ENCODE results near the gene CENPP.
"Not testable (repeated sequence)": the region's sequence is repeated elsewhere in the genome, so short reads cannot be mapped to it uniquely, and the experiment has no call there.

CENPP gene

DNA sequence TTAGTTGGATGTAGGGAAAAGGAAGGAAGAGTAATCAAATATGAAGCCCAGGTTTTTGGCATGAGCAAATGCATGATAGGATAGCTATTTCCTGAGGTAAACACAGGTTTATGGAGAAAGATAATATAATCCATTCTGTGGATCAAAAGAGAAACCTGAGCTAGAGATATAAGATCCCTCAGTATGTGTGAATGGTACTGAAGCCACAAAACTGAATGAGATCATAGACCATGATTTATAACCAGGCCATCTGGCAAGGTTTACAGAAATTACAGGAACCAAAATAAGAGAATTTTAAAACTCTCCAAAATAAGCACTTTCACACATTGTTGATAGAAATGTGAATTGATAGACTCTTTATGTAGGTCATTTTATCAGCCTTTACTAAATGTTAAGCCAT is 238.8 kb downstream of the CENPP start:
- no peaks in the 10 kb centered on the region for H3K36me3 ChIP-seq (ENCODE audit: control insufficient read depth, insufficient read depth, low read length)
- H3K4me3 ChIP-seq (replicated peaks; ENCODE audit: low read depth, low read length), result no peak overlapping the region
- H3K27me3 ChIP-seq (replicated peaks; ENCODE audit: control insufficient read depth, insufficient read depth, low read length), result no peaks in the 10 kb centered on the region
- DNase-seq (ENCODE audit: extremely low read depth, insufficient read length), result no peak
- TF ChIP-seq, protein P1, sequence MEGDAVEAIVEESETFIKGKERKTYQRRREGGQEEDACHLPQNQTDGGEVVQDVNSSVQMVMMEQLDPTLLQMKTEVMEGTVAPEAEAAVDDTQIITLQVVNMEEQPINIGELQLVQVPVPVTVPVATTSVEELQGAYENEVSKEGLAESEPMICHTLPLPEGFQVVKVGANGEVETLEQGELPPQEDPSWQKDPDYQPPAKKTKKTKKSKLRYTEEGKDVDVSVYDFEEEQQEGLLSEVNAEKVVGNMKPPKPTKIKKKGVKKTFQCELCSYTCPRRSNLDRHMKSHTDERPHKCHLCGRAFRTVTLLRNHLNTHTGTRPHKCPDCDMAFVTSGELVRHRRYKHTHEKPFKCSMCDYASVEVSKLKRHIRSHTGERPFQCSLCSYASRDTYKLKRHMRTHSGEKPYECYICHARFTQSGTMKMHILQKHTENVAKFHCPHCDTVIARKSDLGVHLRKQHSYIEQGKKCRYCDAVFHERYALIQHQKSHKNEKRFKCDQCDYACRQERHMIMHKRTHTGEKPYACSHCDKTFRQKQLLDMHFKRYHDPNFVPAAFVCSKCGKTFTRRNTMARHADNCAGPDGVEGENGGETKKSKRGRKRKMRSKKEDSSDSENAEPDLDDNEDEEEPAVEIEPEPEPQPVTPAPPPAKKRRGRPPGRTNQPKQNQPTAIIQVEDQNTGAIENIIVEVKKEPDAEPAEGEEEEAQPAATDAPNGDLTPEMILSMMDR (IDR thresholded peaks at IDR 0.05; ENCODE audit: insufficient read depth, low read length, poor library complexity, severe bottlenecking), result no peak

DNA sequence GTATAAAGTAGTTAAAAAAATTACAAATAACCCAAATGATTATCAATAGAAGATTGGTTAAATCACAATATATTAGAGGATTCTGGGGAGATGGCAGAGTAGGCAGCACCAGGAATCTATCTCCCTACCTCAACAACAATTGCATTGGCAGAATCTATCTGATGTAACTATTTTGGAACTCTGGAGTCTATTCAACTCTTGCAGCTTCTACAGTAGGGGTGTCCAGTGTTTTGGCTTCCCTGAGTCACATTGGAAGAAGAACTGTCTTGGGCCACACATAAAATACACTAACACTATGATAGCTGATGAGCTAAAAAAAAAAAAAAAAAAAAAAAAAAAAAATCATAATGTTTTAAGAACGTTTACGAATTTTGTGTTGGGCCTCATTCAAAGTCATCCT is 239.2 kb downstream of the CENPP start:
- Histone ChIP-seq H3K36me3 (ENCODE audit: control insufficient read depth, insufficient read depth, low read length) (no peaks in the 10 kb centered on the region), H3K4me3 (replicated peaks; ENCODE audit: low read depth, low read length) (no peak overlapping the region), H3K27me3 (replicated peaks; ENCODE audit: control insufficient read depth, insufficient read depth, low read length) (no peaks in the 10 kb centered on the region)
- TF ChIP-seq, protein P1 (IDR thresholded peaks at IDR 0.05; ENCODE audit: insufficient read depth, low read length, poor library complexity, severe bottlenecking), result no peak
- DNase-seq (ENCODE audit: extremely low read depth, insufficient read length), result no peak

DNA sequence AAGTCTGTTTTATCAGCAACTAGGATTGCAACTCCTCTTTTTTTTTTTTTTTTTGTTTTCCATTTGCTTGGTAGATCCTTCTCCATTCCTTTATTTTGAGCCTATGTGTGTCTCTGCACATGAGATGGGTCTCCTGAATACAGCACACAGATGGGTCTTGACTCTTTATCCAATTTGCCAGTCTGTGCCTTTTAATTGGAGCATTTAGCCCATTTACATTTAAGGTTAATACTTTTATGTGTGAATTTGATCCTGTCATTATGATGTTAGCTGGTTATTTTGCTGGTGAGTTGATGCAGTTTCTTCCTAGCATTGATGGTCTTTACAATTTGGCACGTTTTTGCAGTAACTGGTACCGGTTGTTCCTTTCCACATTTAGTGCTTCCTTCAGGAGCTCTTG is 246.1 kb downstream of the CENPP start:
- DNase-seq (ENCODE audit: extremely low read depth, insufficient read length); H3K36me3 ChIP-seq (ENCODE audit: control insufficient read depth, insufficient read depth, low read length); H3K27me3 ChIP-seq (replicated peaks; ENCODE audit: control insufficient read depth, insufficient read depth, low read length); H3K4me3 ChIP-seq (replicated peaks; ENCODE audit: low read depth, low read length): not testable (repeated sequence)

DNA sequence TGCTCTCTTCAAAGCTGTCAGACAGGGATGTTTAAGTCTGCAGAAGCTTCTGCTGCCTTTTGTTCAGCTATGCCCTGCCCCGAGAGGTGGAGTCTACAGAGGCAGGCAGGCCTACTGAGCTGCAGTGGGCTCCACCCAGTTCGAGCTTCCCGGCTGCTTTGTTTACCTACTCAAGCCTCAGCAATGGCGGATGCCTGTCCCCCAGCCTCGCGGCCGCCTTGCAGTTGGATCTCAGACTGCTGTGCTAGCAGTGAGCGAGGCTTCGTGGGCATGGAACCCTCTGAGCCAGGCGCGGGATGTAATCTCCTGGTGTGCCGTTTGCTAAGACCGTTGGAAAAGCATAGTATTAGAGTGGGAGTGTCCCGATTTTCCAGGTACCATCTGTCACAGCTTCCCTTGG is 247.9 kb downstream of the CENPP start:
- not testable (repeated sequence) for H3K27me3 ChIP-seq (replicated peaks; ENCODE audit: control insufficient read depth, insufficient read depth, low read length); H3K4me3 ChIP-seq (replicated peaks; ENCODE audit: low read depth, low read length); DNase-seq (ENCODE audit: extremely low read depth, insufficient read length); H3K36me3 ChIP-seq (ENCODE audit: control insufficient read depth, insufficient read depth, low read length)

DNA sequence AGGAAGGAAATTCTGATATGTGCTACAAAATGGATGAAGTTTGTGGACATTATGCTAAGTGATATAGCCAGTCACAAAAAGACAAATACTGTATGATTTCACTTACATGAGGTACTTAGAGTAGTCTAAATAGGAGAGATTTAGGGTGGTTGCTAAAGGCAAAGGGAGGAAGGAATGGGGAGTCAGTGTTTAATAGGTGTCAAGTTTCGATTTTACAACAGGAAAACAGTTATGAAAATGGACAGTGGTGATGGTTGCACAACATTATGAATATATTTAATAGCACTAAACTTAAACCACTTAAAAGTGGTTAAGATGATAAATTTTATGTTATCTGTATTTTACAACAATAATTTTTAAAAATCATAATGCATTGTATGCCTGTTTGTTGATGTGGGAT is 250.4 kb downstream of the CENPP start:
- DNase-seq (ENCODE audit: extremely low read depth, insufficient read length), result no peak
- Histone ChIP-seq H3K36me3 (ENCODE audit: control insufficient read depth, insufficient read depth, low read length) (no peaks in the 10 kb centered on the region), H3K27me3 (replicated peaks; ENCODE audit: control insufficient read depth, insufficient read depth, low read length) (no peaks in the 10 kb centered on the region), H3K4me3 (replicated peaks; ENCODE audit: low read depth, low read length) (no peak overlapping the region)
- TF ChIP-seq, protein P1 (IDR thresholded peaks at IDR 0.05; ENCODE audit: insufficient read depth, low read length, poor library complexity, severe bottlenecking), result no peak

DNA sequence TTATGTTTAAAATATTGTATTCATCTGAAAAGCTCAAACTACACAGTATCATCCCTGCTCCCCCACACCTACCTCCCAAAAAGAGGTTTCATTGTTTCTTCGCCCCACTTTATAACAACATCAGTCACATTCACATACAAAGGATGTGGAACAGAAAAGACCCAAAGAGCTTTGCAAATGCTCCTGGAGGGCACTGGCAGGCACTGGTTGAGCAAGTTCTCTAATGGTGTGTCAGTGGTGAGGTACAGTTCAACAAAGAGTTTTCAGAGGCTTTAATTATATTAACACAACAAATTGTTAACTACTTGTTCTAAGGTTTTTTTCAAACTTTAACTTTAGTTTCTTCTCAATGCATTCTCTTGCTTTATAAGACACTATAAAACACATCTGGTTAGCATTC is 264.2 kb downstream of the CENPP start:
- Histone ChIP-seq H3K36me3 (ENCODE audit: control insufficient read depth, insufficient read depth, low read length) (no peaks in the 10 kb centered on the region), H3K27me3 (replicated peaks; ENCODE audit: control insufficient read depth, insufficient read depth, low read length) (no peaks in the 10 kb centered on the region), H3K4me3 (replicated peaks; ENCODE audit: low read depth, low read length) (no peak overlapping the region)
- TF ChIP-seq, protein P1 (IDR thresholded peaks at IDR 0.05; ENCODE audit: insufficient read depth, low read length, poor library complexity, severe bottlenecking), result no peak
- DNase-seq (ENCODE audit: extremely low read depth, insufficient read length), result no peak

DNA sequence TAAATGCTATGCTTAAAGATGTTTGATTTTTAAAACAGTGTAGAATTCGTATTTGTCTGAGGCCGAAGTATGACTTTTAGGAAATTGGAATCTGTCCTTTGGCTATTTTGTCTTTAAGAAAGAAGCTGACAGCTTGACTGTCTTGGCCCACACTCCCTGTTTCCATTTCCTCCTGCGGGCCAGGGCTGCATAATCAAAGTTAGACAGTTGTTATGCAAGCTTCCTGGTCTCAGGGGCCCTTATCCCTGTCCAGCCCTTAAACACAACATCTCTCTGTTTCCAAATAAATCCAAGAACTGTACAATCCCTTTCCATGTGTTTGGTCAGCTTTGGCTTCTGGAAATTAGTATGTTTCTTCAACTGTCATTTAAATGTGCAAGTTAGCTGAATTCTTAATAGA is 264.6 kb downstream of the CENPP start:
- DNase-seq (ENCODE audit: extremely low read depth, insufficient read length), result no peak

More for the DNA sequence above, 264.6 kb downstream of the CENPP start:
- Histone ChIP-seq H3K36me3 (ENCODE audit: control insufficient read depth, insufficient read depth, low read length) (no peaks in the 10 kb centered on the region), H3K27me3 (replicated peaks; ENCODE audit: control insufficient read depth, insufficient read depth, low read length) (no peaks in the 10 kb centered on the region), H3K4me3 (replicated peaks; ENCODE audit: low read depth, low read length) (no peak overlapping the region)
- TF ChIP-seq, protein P1 (IDR thresholded peaks at IDR 0.05; ENCODE audit: insufficient read depth, low read length, poor library complexity, severe bottlenecking), result no peak
